Endodermal cell (in vitro differentiated cells): ENCODE results near the gene PRG2. TPM values are rescaled to one million over a fixed set of nuclear protein-coding genes. Genes with fewer than 3 reads are reported as not detected.

ENCODE experiments used
- DNase-seq: peaks from one replicate; pipeline ENCODE4 v3.0.0-alpha.2; 2017
- H3K27ac ChIP-seq: 2 replicates; pipeline ENCODE4 v1.5.1; 2013; ENCODE audit warnings: mild to moderate bottlenecking, low read depth, low read length, moderate library complexity
- H3K27me3 ChIP-seq: 2 replicates; pipeline ENCODE4 v1.6.1; 2013; ENCODE audit warnings: mild to moderate bottlenecking, low read length, moderate library complexity; ENCODE audit not compliant: insufficient read depth, control insufficient read depth, poor library complexity, severe bottlenecking
- H3K36me3 ChIP-seq: 2 replicates; pipeline ENCODE4 v1.7.0; 2013; ENCODE audit warnings: mild to moderate bottlenecking, low read length, moderate library complexity; ENCODE audit not compliant: control insufficient read depth, insufficient read depth
- H3K4me1 ChIP-seq: one replicate; pipeline ENCODE4 v1.7.0; 2013; ENCODE audit warnings: low read length; ENCODE audit not compliant: control insufficient read depth, insufficient read depth
- H3K4me3 ChIP-seq: 2 replicates; pipeline ENCODE4 v1.5.1; 2013; ENCODE audit warnings: mild to moderate bottlenecking, low read length, moderate library complexity
- H3K9ac ChIP-seq: 2 replicates; pipeline ENCODE4 v1.6.1; 2013; ENCODE audit warnings: mild to moderate bottlenecking, low read length, moderate library complexity; ENCODE audit not compliant: poor library complexity, severe bottlenecking; ENCODE audit errors: extremely low read depth
- H3K9me3 ChIP-seq: 2 replicates; pipeline ENCODE4 v1.6.1; 2013; ENCODE audit warnings: mild to moderate bottlenecking, low read length, moderate library complexity; ENCODE audit not compliant: control insufficient read depth
- H3K27ac Mint-ChIP-seq: 2 replicates; pipeline ENCODE4 v1.8.0; 2020; ENCODE audit warnings: mixed read lengths
- H3K27me3 Mint-ChIP-seq: 2 replicates; pipeline ENCODE4 v1.8.0; 2021; ENCODE audit warnings: mild to moderate bottlenecking, mixed read lengths; ENCODE audit not compliant: insufficient read depth
- H3K36me3 Mint-ChIP-seq: 2 replicates; pipeline ENCODE4 v1.8.0; 2020; ENCODE audit warnings: low read depth, mixed read lengths
- H3K4me1 Mint-ChIP-seq: 2 replicates; pipeline ENCODE4 v1.8.0; 2020; ENCODE audit warnings: mixed read lengths
- H3K4me3 Mint-ChIP-seq: 2 replicates; pipeline ENCODE4 v1.8.0; 2020; ENCODE audit warnings: mild to moderate bottlenecking, moderate library complexity, mixed read lengths
- H3K9me3 Mint-ChIP-seq: 2 replicates; pipeline ENCODE4 v1.8.0; 2020; ENCODE audit warnings: mild to moderate bottlenecking, mixed read lengths
- WGBS, 2 experiments: methylation state at CpG; one replicate each; pipeline versions ENCODE4 v1.1.5 to v1.1.7; 2013; ENCODE audit warnings: missing lambda C conversion rate in 2 of 2, mixed read lengths in 1 of 2; ENCODE audit not compliant: insufficient coverage in 1 of 2, insufficient read length in 1 of 2; 5-methylcytosine and 5-hydroxymethylcytosine counted together
- total RNA-seq, 2 donors: library from RNA; stranded (reverse); fragmentation: NEBNext Ultra II Directional in 1 of 2; extraction: Animal tissue kit (Norgen Biotek cat#: 25700) in 1 of 2; gene quantifications; 2 replicates in 1 of 2; 3 replicates in 1 of 2; pipeline ENCODE4 v1.2.1, GENCODE V29; 2021
- TF ChIP-seq, protein P1 (sequence below): fragments of 200-600 bp; sonication (generic); conservative IDR thresholded peaks from 2 replicates; pipeline ENCODE4 v1.5.0; 2021; ENCODE audit warnings: antibody characterized with exemption, mild to moderate bottlenecking

The PRG2 gene
- total RNA-seq, 2 donors from 2014 or later: 0.42 TPM; not detected in 1

DNA sequence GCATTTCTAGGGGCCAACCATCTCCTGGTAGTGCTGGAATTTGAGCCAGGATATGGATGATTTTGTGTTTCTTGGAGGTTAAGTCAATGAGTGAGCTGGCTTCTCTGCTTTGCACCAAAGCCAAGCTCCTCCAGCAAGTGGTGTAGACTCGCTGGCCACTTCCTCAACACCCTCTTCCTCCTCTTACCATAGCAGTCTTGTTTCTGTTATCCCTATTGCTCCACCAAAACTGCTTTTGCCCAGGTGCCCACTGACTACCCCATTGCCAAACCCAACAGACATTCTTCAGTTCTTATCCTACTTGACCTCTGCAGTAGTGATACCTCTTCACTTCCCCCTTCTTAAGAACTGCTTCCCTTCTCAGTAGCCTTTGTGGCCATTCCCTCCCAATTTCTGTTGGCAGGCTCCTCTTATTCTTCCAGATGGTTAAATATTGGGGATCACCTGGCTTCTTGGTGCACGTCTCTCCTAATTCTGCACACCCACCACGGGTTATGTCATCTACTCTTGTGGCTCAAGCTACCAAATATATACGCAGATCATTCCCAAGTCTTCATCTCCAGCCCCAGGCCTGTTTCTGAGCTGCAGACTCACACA, 7.0 kb upstream of the PRG2 start:
- Histone ChIP-seq H3K9ac (no peak overlapping the region), H3K4me3 (no peak overlapping the region), H3K27ac (no peak overlapping the region), H3K9me3 (no peaks in the 10 kb centered on the region), H3K27me3 (peaks cover 65% of the 10 kb centered on the region), H3K36me3 (no peaks in the 10 kb centered on the region), H3K4me1 (no peaks in the 10 kb centered on the region)
- H3K4me3 Mint-ChIP-seq: no peak overlapping the region
- H3K9me3 Mint-ChIP-seq: no peaks in the 10 kb centered on the region
- H3K4me1 Mint-ChIP-seq: peaks cover 3% of the 10 kb centered on the region
- H3K27ac Mint-ChIP-seq: no peak overlapping the region
- peaks cover 20% of the 10 kb centered on the region for H3K27me3 Mint-ChIP-seq
- DNase-seq: no peak
- TF ChIP-seq, protein P1, sequence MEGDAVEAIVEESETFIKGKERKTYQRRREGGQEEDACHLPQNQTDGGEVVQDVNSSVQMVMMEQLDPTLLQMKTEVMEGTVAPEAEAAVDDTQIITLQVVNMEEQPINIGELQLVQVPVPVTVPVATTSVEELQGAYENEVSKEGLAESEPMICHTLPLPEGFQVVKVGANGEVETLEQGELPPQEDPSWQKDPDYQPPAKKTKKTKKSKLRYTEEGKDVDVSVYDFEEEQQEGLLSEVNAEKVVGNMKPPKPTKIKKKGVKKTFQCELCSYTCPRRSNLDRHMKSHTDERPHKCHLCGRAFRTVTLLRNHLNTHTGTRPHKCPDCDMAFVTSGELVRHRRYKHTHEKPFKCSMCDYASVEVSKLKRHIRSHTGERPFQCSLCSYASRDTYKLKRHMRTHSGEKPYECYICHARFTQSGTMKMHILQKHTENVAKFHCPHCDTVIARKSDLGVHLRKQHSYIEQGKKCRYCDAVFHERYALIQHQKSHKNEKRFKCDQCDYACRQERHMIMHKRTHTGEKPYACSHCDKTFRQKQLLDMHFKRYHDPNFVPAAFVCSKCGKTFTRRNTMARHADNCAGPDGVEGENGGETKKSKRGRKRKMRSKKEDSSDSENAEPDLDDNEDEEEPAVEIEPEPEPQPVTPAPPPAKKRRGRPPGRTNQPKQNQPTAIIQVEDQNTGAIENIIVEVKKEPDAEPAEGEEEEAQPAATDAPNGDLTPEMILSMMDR: no peak
- 79 to 90% methylated on average over 4 of the region's 4 CpGs for WGBS, 2 experiments
- H3K36me3 Mint-ChIP-seq: no peaks in the 10 kb centered on the region

DNA sequence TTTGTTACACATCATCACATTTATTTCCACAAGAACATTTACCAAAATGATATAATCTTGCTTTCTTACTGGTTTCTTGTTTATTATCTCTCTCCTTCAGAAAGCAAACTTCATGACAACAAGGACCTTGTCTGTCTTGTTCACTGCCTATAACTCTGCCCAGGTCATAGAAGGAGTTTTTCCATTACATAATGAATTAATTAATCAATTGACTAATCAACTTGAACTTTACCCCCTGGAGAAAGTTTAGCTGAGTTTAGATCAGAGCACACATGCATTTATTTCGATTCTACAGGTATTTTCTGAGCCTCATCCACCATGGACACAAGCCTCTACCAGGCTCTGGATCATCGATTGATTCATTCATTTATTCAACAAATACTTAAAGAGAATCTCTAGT, 6.3 kb upstream of the PRG2 start:
- peaks cover 25% of the 10 kb centered on the region for H3K27me3 Mint-ChIP-seq
- H3K4me3 Mint-ChIP-seq: no peak overlapping the region
- Histone ChIP-seq H3K9me3 (no peaks in the 10 kb centered on the region), H3K36me3 (no peaks in the 10 kb centered on the region), H3K27me3 (peaks cover 73% of the 10 kb centered on the region), H3K4me3 (no peak overlapping the region), H3K27ac (no peak overlapping the region), H3K9ac (no peak overlapping the region), H3K4me1 (no peaks in the 10 kb centered on the region)
- 60 to 78% methylated on average over 1 to 2 of the region's 2 CpGs for WGBS, 2 experiments
- no peaks in the 10 kb centered on the region for H3K36me3 Mint-ChIP-seq
- no peak overlapping the region for H3K27ac Mint-ChIP-seq
- no peaks in the 10 kb centered on the region for H3K4me1 Mint-ChIP-seq
- H3K9me3 Mint-ChIP-seq: no peaks in the 10 kb centered on the region
- DNase-seq: no peak
- TF ChIP-seq, protein P1: no peak

DNA sequence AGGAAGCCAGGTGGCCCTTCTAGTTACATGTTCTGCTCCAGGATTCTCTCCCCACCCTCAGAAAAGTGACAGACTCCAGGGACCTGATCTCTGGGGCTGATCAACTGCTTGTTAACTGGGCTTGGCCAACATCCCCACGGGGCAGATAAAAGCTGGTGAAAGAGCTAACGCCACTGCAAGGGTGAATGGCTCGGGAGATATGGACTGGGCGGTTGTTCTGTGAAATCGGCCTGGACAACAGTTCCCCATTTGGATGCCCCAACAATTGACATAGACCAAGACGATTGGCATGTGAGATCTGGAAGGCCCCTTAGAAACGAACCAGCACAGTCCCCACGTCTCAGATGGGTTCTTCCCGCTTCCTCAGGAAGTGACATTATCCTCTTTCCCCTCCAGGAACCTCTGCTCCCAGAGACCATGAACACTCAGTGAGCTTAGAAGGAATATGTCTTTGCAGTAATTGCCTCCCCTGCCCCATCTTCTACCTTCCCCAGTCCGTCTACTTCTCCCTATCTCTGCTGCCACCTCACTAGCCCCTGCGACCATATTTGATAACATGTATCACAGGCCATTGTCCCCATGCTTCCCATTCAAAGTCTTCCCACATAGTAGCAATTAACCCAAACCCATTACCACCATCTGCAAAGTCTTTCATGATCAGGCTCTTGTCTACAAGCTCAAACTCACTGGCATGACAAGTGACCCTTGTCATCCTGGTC, 5.6 kb upstream of the PRG2 start:
- no peaks in the 10 kb centered on the region for H3K4me1 ChIP-seq
- H3K27ac Mint-ChIP-seq: no peak overlapping the region
- H3K9ac ChIP-seq: no peak overlapping the region
- H3K27ac ChIP-seq: no peak overlapping the region
- no peaks in the 10 kb centered on the region for H3K9me3 ChIP-seq
- H3K27me3 Mint-ChIP-seq: peaks cover 29% of the 10 kb centered on the region
- TF ChIP-seq, protein P1: no peak
- DNase-seq: no peak
- H3K9me3 Mint-ChIP-seq: no peaks in the 10 kb centered on the region
- H3K4me3 ChIP-seq: no peak overlapping the region
- peaks cover 80% of the 10 kb centered on the region for H3K27me3 ChIP-seq
- H3K36me3 Mint-ChIP-seq: no peaks in the 10 kb centered on the region
- 90% methylated on average over 10 to 11 of the region's 11 CpGs for WGBS, 2 experiments
- no peak overlapping the region for H3K4me3 Mint-ChIP-seq
- no peaks in the 10 kb centered on the region for H3K4me1 Mint-ChIP-seq
- H3K36me3 ChIP-seq: no peaks in the 10 kb centered on the region
